ENCODE results near the gene PTPN3.

The PTPN3 gene

DNA sequence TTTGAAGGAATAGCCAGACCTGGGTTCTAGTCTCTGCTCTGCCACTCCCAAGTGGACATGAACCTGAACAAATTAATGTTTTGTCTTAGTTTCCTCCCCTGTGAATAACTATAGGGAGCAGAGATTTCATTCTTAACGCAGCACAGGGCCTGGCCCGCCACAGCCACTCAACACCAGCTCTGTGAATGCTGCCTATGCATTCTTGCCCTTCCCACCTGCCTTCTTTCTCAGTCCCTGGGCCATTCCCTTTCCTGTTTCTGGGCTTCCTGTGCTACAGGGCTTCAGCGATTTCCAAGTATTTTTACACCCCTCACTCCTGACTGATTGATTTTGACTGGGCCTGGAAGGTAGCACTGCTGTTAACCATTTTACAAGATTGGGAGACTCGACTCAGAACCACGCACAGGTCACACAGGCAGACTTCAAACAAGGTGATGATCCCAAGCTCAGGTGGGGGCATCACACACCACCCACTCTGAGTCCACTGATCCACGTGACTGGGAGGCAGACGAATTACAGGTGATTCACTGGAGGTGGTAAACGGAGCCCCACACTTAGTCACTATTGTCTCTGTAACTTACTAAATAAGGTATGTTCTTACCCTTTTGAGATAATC, 21.4 kb downstream of the PTPN3 start:
- FAIRE-seq (no peak), DNase-seq (ENCODE audit: insufficient read length, low spot score) (no peak)
- TF ChIP-seq, protein P1, sequence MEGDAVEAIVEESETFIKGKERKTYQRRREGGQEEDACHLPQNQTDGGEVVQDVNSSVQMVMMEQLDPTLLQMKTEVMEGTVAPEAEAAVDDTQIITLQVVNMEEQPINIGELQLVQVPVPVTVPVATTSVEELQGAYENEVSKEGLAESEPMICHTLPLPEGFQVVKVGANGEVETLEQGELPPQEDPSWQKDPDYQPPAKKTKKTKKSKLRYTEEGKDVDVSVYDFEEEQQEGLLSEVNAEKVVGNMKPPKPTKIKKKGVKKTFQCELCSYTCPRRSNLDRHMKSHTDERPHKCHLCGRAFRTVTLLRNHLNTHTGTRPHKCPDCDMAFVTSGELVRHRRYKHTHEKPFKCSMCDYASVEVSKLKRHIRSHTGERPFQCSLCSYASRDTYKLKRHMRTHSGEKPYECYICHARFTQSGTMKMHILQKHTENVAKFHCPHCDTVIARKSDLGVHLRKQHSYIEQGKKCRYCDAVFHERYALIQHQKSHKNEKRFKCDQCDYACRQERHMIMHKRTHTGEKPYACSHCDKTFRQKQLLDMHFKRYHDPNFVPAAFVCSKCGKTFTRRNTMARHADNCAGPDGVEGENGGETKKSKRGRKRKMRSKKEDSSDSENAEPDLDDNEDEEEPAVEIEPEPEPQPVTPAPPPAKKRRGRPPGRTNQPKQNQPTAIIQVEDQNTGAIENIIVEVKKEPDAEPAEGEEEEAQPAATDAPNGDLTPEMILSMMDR (IDR thresholded peaks at IDR 0.05; ENCODE audit: insufficient read depth, missing control alignments): no peak

DNA sequence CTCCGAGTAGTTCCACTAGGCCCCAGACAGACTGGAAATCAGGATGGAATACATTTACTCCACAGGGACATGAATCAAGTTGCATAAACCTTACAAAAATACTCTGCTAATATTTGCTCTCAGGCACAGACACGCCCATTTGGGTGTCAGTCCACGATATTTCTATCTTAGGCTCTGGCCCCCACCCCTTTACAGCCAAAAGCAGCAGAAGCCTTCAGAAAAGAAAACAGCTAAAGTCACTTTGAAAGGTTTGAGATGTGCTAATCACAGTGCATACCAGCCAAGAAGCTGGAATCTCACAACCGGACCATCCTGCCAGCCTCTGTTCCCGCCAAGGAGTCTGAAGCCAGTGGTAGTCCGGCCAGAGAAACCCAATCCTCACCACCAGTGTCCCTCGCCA, 22.6 kb downstream of the PTPN3 start:
- TF ChIP-seq, protein P1 (IDR thresholded peaks at IDR 0.05; ENCODE audit: insufficient read depth, missing control alignments): no peak
- FAIRE-seq: no peak

DNA sequence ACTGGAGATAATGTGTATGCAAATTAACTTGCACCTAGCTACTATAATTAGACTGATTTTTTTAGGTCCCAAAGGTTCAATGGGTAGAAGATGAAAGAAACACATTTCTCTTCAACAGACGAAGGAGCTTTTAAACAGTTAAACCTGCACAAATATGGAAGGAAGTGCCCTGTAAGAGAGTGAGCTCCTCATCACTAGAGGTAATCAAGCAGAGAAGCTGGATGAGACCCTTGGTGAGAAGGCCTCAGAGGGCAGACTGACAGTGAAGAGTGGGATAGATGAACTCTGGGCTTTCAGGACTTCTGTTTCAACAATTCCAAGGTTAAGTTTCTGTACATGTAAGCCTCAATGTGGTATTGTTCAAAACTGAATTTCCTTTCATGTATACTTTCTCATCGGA, 23.2 kb downstream of the PTPN3 start:
- DNase-seq (ENCODE audit: insufficient read length, low spot score) (no peak), FAIRE-seq (no peak)
- TF ChIP-seq, protein P1 (IDR thresholded peaks at IDR 0.05; ENCODE audit: insufficient read depth, missing control alignments): no peak

More for the DNA sequence above, 22.6 kb downstream of the PTPN3 start:
- no peak for DNase-seq (ENCODE audit: insufficient read length, low spot score)

DNA sequence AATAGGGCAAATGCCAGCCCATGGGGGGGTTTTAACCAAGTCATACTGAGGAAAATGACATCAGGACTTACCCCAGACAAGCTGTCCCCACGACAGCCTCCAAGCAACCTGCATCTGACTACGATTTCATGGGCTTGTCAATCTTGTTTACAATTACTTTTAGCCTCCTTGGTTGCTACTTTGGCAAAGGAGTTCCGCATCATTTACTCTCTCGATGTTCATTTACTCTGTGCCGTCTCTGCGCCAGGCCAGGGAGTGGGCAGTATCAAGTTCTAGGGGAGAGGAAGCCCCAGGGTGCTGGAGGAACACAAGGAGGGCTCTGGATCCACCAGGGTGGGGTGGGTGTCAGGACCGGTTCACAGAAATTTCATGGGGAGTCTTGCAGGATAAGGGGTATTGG, 23.9 kb downstream of the PTPN3 start:
- TF ChIP-seq, protein P1 (IDR thresholded peaks at IDR 0.05; ENCODE audit: insufficient read depth, missing control alignments): no peak
- FAIRE-seq (no peak), DNase-seq (ENCODE audit: insufficient read length, low spot score) (no peak)

DNA sequence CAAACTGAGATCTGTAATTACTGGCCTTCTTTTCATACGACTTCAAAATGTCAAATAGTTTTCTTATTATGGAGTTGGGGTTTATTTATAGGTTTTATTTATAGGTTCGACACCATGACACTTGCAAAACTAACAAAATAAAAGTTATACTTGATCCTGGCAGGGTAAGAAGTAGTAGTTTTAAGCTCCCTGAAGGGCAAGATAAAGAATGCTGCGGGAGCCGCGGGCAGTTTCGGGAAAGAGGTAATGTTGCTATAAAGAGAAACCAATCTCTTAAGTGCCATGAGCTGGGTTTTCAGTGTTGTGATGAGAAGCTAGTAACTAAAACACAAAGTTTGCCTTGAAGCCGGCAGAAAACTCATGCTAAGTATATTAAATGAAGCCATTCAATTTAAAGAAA, 24.8 kb downstream of the PTPN3 start:
- FAIRE-seq (no peak), DNase-seq (ENCODE audit: insufficient read length, low spot score) (no peak)
- TF ChIP-seq, protein P1 (IDR thresholded peaks at IDR 0.05; ENCODE audit: insufficient read depth, missing control alignments): no peak

DNA sequence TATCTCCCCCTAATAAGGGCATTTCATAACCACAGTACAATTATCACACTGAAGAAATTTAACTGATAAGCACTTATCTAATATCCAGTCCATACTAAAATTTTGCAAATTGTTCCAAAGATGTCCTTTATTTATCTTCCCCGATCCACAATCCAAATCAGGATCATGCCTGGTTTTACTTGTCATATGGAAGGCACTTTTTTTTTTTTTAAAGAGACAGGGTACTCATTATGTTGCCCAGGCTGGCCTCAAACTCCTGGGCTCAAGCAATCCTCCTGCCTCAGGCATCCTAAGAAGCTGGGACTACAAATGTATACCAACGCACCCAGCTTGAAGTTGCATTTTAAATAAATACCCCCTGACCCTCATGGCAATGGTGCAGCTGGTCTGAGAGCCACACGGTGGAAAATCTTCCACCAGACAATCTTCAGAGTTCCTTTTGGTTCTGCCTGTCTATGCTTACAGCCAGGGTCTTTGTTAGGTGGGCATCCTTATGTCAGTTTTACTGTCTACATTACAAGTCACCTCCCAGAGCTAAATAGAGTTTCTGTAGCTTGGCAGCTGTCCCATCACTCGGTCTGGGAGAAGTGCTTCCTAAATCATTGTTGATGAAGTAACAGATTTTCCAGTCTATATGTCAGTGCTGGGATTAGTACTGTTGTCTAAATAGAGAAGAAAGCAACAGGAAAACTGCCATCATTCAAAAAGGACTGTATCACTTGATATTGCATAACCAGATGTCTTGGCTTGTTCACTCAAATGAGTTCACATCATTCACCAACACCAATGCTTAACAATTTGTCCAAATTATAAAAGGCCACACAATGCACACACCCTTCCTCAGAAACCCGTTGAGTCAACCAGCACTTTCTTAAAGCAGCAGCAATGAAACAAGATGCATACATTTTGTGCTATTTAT, 26.4 kb downstream of the PTPN3 start:
- DNase-seq (ENCODE audit: insufficient read length, low spot score) (no peak), FAIRE-seq (no peak)
- TF ChIP-seq, protein P1 (IDR thresholded peaks at IDR 0.05; ENCODE audit: insufficient read depth, missing control alignments): no peak
